ENCODE data around the gene SMAP1.

- TF ChIP-seq POLR2AphosphoS5 (IDR thresholded peaks at IDR 0.05; ENCODE audit: low read depth, low read length) (no peak), POLR2A (IDR thresholded peaks at IDR 0.05; ENCODE audit: low read depth, low read length) (no peak), TAF1 (IDR thresholded peaks at IDR 0.05; ENCODE audit: borderline replicate concordance, low read depth, low read length) (no peak)
These were observed 66.7 kb downstream of the SMAP1 start for GRCh38 chr6:70734381-70734780.

Data from GM12892 (cell line).